ENCODE results near the gene KIAA0825.
"Not testable (repeated sequence)": the region's sequence is repeated elsewhere in the genome, so short reads cannot be mapped to it uniquely, and the experiment has no call there.

Gene KIAA0825

DNA sequence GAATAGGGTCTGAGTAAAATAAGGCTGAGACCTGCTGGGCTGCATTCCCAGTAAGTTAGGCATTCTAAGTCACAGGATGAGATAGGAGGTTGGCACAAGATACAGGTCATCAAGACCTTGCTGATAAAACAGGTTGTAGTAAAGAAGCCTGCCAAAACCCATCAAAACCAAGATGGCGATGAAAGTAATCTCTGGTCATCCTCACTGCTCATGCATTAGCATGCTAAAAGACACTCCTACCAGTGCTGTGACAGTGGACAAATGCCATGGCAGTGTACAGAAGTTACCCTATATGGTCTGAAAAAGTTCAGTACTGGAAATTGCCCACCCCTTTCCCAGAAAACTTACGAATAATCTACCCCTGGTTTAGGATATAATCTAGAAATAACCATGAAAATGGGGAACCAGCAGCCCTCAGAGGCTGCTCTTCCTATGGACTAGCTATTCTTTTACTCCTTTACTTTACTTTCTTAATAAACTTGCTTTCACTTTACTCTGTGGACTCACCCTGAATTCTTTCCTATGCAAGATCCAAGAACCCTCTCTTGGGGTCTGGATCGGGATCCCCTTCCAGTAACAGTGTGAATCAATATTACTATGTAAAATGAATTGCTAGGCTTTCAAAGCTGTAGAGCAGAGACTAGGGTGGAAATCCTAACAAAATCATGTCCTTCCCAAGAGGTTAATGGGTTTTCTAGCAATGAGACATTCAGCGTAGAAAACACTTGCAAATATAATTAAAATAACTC lies 257.8 kb downstream of the KIAA0825 start:
- DNase-seq, result no peak

GRCh38 chr5:94359880-94360279 lies 258.5 kb downstream of the KIAA0825 start:
- DNase-seq, result no peak

DNA sequence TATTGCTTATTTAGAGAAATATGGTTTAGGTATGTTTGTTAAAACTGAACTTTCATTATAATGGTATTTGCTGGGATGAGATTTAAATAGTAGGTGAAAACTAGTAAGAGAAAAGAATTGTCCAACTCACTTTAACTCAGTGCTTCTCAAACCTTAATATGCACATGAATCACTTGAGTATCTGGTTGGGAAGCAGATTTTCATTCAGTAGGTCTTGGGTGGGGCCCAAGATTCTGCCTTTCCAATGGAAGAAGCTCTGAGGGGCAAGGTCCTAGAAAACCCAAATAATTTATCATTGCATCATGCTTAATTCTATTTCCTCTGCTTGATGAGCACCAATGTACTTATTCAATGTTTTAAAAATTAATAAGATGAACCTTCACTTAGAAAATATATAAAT lies 262.6 kb downstream of the KIAA0825 start:
- DNase-seq, result no peak

DNA sequence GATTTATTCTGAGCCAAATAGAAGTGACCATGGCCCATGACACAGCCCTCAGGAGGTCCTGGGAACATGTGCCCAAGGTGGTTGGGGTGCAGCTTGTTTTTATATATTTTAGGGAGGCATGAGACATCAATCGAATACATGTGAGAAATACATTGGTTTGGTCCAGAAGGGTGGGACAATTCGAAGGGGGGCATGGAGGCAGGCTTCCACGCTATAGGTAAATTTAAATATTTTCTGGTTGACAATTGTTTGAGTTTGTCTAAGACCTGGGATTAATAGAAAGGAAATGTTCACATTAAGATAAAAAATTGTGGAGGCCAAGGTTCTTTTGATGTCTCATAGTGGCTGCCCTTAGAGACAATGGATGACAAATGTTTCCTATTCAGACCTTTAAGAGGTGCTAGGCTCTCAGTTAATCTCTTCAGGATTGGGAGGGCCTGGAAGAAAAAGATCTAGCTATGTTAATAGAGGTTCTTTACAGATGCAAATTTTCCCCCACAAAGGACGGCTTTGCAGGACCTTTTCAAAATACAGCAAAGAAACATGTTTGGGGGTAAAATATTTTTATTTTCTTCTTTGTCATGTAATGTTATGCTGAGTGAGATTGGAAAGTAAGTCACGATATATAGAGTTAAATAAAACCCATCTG lies 263.4 kb downstream of the KIAA0825 start:
- not testable (repeated sequence) for DNase-seq

- DNase-seq, result no peak
Measured at GRCh38 chr5:94353605-94354004, 264.8 kb downstream of the KIAA0825 start.

- no peak for DNase-seq
Measured at GRCh38 chr5:94347130-94347529, 271.3 kb downstream of the KIAA0825 start.

DNA sequence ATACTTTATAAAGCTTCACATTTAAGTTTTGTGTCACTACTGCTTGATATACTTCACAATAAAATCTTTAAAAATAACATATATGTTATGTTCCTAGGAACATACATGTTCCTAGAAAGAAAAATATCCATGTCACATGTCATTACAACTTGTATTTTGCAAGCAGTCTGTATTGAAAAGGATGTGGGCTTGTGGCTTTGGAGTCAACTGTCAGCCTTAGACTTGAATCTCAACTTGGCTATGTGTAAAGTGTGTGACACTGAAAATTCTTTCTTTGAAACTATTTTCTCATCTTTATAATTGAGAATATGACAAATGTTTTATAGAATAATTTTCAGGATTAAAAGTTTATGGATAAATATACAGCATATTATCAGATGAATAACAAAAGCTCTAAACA lies 273.1 kb downstream of the KIAA0825 start:
- no peak for DNase-seq

- no peak for DNase-seq
Measured at GRCh38 chr5:94337617-94338016, 280.8 kb downstream of the KIAA0825 start.

DNA sequence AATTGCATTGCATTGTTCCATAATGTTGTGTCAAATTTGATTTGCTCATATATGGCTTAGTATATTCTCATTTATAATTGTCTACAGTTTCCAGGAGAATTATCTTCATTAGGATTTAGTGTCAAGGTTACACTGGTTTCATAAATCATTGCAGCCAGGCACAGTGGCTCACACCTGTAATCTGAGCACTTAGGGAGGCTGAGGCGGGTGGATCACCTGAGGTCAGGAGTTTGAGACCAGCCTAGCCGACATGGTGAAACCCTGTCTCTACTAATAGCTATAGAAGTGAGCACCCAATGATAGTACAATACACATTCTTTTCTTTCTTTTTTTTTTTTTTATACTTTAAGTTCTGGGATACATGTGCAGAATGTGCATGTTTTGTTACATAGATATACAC lies 282.5 kb downstream of the KIAA0825 start:
- no peak for DNase-seq

- DNase-seq, result no peak
Measured at GRCh38 chr5:94329115-94329514, 289.3 kb downstream of the KIAA0825 start.

DNA sequence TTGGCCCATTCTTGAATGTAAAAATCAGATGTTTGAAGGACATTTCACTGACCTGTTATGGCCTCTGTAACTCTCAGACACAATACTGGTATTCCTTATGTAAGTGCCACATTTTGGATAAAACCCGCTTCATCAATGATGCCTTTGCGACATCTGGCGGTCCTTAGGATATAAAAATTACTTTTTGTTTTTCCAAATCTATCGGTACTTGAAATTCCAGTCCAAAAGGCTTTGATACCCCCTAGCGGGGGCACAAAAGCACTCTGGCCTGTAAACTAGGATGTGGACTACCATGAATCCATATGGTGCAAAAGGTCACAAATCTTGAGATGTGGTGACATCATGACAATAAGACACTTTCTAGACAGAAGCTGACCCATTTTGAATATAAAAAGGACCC lies 291.8 kb downstream of the KIAA0825 start:
- no peak for DNase-seq

DNA sequence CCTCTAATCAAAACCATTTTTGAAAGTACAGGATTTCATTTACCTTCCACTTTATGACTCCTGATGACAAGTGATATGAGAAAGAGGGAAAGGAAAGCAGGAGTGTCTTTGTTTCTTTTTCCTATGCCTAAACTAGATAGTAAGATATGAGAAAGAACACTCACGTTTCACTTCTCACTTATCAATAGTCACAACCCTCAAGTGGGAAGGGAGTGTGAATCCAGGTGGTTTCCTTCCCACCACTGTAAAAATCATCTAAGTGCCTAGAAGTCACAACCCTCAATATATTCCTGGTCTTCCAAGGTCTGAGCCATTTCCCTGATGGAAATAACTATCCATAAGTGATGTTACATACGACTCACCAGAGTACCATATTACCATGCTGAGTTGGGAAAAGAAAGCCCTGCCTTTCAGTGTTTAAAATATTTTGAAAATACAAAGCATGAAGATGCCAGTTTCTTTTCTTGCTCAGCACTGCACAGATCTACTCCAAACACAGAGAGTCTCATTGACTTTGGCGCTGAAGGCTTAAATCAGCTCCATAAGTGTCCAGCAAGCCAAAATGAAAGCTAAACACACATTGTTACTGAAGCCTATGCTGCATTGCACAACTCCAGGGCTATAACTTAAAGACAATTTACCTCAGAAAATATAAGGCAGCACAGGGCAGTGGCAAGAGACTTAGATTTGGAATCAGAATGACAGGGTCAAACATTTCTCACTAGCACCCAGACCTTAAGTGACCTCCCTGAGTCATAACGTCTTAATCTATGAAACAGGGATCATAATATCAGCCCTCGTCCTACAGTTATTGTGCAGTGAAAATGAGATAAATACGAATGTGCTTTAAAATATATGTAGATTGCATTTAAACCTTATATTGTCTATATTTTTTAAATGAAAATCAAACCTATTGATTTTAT lies 301.2 kb downstream of the KIAA0825 start:
- DNase-seq, result no peak

GRCh38 chr5:94314460-94315131 lies 303.8 kb downstream of the KIAA0825 start:
- DNase-seq, result no peak

DNA sequence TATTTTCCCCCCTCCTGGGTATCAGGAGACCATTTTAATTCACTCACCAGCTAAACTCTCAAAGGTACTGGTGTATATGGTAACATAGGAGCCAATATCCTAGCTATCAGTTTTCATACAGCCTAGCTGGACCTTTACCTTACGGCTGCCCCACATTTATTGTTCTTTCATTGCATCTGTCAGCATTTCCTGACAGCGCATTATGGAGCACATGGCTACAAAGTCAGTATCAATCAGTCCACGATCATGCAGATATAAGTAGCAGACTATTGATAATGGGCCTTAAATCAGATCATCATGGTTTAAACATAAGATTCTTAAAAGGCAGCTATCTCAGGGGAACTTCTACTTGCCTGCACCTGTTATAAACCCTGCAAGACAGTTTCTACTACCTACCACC lies 304.7 kb downstream of the KIAA0825 start:
- no peak for DNase-seq

GRCh38 chr5:94313188-94313587 lies 305.2 kb downstream of the KIAA0825 start:
- no peak for DNase-seq

GRCh38 chr5:94312298-94312697 lies 306.1 kb downstream of the KIAA0825 start:
- DNase-seq, result no peak

DNA sequence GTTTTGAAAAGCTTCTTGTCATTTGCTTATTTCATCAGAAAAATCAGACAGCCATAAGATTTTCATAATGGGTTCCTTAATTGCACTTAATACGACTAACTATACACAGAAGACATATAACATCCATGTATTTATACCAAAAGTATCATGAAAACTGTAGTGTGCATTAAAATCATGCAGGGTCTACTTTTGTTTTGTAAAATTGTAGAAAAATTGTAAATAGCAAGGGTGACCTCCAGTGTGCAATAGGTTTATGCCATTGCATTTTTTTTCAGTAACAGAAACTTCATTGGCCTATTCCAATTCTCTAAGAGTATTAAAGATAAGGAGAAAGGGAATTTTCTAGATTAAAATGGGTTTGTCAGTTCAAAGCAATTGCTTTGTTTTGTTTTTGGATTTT lies 307.6 kb downstream of the KIAA0825 start:
- no peak for DNase-seq

- DNase-seq, result no peak
Measured at GRCh38 chr5:94309141-94309540, 309.3 kb downstream of the KIAA0825 start.

- DNase-seq, result no peak
Measured at GRCh38 chr5:94308442-94308841, 310.0 kb downstream of the KIAA0825 start.

- DNase-seq, result no peak
Measured at GRCh38 chr5:94304146-94304545, 314.3 kb downstream of the KIAA0825 start.

DNA sequence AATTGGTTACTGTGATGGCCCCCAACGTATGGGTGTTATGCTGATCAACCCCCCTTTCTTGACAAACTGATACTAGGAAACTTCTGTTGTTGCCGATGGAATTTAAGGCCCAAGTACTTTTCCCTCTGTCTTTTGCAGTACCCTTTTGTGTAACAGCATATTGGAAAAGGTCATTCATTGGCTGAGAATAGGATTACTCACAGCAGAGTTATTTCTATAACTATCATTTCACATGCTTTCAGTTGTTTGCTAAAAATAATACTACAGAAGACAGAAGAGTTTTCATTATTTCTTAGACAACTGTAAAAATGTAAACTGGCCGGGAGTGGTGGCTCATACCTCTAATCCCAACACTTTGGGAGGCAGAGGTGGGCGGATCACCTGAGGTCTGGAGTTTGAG lies 329.5 kb downstream of the KIAA0825 start:
- DNase-seq, result no peak

GRCh38 chr5:94285984-94286383 lies 332.4 kb downstream of the KIAA0825 start:
- DNase-seq, result no peak

DNA sequence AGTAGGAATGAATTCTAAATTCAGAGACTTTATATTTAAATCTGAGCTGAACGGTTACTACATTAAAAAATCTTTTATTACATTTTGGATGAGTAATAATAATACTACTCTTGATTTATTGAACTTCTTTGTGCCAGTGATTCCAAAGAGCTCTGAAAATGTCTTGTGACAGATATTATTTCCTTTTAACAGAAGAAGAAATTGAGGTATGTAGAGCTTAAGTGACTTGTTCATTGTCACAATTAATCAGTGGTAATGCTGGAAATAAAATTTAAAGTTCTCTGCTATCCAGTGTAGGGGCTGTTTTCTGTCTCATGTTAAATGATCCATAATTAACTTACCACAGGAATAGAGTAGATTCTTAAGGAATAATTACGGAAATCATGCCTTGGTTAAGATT lies 335.3 kb downstream of the KIAA0825 start:
- no peak for DNase-seq
